HTR-8/SVneo (cell line): ENCODE data around the gene ELOVL6.
"Not testable (repeated sequence)": the region's sequence is repeated elsewhere in the genome, so short reads cannot be mapped to it uniquely, and the experiment has no call there.

Source experiments
- DNase-seq: peaks from one replicate; pipeline ENCODE4 v3.0.0; 2011; ENCODE audit warnings: low spot score, mixed read lengths; ENCODE audit not compliant: insufficient read length
- FAIRE-seq: peaks from 2 replicates; lab custom pipeline; 2011; peaks lifted over from hg19 to GRCh38; lab: Jason Lieb, UNC

Gene ELOVL6

DNA sequence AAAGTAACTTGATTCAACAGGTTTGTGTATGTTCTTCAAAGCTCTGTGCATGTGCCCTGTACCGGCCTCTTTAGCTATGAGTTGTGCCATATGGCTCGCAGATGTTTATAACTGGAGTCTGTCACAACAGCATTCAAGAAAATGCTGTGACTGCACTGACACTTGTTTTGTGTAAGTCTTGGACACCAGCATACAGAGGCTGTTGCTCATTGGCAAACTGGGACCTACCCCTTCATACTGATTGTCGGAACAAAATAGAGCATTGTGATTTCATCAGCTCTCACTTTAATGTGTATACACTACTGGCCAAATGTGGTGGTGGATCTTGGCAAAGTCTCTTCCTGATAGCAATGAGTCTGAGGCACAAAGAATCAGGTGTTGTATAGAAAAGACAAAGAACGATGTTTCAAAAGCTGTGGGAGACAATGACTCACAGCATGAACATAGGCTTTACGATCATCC, 151.8 kb downstream of the ELOVL6 start:
- no peak for DNase-seq
- FAIRE-seq: peak; percentile 16

GRCh38 chr4:110042545-110043517, 155.6 kb downstream of the ELOVL6 start:
- DNase-seq (no peak), FAIRE-seq (no peak)

DNA sequence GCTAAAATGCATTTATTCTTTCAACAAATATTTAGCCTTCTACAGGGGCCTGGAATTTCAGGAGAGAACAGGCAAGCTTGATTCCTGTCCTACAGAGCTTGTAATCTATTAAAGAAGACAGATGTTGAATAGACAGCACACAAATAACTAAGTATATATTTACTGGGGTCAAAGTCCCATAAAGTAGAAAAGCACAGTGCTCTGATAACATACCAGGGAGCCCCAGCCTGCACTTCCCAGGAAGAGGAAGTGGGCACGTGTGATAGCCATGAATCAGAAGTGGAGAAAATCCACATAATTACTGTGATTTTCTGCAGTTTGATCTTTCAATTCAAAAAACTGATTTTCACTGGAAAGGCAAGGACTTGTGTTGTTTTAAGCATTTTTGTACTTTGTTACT, 156.7 kb downstream of the ELOVL6 start:
- DNase-seq: no peak
- no peak for FAIRE-seq

DNA sequence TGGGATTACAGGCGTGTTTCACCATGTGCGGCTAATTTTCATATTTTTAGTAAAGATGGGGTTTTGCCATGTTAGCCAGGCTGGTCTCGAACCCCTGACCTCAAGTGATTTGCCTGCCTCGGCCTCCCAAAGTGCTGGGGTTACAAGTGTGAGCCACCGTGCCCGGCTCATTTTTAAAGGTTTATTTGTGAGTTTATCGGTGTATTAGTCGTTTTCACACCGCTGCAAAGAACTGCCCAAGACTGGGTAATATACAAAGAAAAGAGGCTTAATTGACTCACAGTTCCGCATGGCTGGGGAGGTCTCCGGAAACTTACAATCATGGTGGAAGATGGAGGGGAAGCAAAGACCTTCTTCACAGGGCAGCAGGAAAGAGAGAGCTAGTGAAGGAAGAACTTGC, 159.3 kb downstream of the ELOVL6 start:
- DNase-seq, FAIRE-seq: not testable (repeated sequence)

DNA sequence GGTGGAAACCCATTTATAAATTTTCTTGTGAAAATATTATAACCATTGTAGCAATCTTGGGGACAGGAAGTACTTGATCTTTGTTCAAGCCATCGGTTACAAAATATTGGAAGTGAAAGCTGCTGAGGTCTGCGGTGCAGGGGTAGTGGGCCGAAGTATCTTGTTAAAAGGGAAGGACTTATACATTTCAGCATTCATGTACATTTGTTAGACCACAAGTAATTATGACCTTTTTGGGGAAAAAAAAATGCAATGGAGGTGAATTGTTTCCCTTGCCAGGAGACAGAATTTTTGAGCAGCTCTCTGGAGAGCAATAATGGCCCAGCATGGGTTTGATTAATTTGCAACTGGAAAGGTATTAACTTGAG, 164.4 kb downstream of the ELOVL6 start:
- no peak for FAIRE-seq
- no peak for DNase-seq

- FAIRE-seq: no peak
- no peak for DNase-seq
Observed at GRCh38 chr4:110033355-110034025, 164.9 kb downstream of the ELOVL6 start.

- DNase-seq: no peak
- FAIRE-seq: no peak
Observed at GRCh38 chr4:110032603-110033002, 165.8 kb downstream of the ELOVL6 start.

DNA sequence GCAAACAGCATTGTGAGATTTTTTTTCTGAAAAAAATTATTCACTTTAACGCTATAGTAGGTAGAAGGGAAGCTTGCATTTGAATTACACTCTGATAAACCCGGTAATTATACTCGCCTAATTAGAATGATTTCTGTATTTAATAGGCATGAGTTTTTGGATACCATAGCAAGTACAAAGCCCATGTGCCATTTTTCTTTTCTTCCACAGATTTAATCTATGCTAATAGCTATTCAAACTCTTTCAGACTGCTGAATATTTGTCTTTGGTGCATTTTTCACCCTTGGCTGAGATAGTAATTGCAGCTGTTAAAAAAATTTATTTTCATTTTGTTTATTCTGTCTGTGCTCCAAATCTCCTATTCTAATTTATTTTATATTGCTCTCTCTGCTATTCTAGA, 172.7 kb downstream of the ELOVL6 start:
- no peak for DNase-seq
- FAIRE-seq: no peak

GRCh38 chr4:110025056-110025455, 173.4 kb downstream of the ELOVL6 start:
- FAIRE-seq: no peak
- DNase-seq: no peak

DNA sequence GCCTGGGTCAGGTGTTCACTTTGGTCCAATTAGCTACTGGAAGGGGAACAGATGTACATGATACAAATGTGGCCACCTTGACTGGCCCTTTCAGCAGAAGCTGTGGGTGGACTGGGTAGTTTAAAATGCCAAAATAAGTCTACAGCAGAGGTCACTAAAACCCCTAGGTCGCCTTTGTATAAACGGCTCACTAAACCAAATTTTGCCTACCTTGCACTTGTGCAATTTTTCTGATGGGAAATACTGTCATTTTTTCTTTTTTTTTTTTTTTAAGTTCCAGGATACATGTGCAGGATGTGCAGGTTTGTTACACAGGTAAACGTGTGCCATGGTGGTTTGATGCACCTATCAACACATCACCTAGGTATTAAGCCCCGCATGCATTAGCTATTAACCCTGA, 176.0 kb downstream of the ELOVL6 start:
- FAIRE-seq: no peak
- no peak for DNase-seq

DNA sequence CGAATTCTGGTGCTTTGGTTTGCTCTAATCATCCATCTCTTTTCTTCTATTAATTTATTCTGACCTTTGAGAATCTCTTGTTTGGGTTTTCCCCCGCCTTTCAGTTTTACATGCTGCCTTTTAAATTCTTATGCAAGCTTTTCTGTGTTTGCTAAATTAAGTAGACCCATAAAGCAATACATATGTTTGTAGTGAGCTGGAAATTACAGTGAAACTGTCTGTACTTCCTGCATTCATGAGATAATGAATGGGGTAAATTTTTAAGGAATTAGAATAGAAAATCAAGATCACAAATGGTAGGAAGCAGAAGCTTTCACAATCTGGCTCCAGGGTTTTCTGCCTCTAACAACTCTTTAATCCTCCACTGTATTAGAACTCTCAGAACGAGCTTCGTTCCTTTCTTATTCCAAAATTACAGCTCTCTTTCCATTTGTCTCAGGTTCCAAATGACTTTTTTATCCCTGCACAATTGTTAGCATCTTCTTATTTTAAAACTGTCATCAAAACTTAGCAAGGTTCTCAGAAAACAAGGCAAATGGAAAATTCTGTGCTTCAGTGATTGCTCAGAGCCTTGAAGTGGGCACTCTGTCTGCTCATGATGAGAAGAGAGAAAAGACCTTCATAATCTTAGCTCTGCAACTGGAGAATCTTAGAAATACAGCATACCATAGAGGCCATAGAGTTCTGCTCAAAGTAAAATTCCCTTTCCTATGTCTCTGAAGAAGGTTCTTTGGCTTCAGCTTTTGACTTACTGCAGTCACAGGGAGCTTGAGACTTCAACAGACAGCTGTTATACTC, 177.6 kb downstream of the ELOVL6 start:
- FAIRE-seq (no peak), DNase-seq (no peak)

GRCh38 chr4:110020139-110020538, 178.3 kb downstream of the ELOVL6 start:
- DNase-seq (peak; percentile 15), FAIRE-seq (no peak)

GRCh38 chr4:110019153-110019552, 179.3 kb downstream of the ELOVL6 start:
- FAIRE-seq (no peak), DNase-seq (no peak)

GRCh38 chr4:110014233-110014632, 184.2 kb downstream of the ELOVL6 start:
- FAIRE-seq (no peak), DNase-seq (no peak)

DNA sequence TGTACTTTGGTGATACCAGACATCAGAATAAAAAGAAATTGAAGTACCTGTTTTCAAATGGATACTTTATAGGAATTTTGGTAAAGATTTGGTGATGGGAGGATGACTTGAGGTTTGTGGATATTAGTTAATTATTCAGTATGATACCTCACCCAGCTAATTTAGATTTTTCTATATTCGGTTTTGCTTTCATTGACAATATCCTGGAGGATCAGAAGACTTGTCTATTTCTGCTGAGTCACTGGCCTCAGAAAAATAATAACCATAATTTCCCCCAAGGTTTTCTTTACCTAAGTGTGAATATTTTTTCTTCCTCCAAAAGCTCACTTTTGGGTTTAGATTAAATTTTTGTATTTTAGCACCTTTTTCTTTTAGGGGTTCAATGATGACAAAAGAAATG, 185.5 kb downstream of the ELOVL6 start:
- DNase-seq (no peak), FAIRE-seq (no peak)

DNA sequence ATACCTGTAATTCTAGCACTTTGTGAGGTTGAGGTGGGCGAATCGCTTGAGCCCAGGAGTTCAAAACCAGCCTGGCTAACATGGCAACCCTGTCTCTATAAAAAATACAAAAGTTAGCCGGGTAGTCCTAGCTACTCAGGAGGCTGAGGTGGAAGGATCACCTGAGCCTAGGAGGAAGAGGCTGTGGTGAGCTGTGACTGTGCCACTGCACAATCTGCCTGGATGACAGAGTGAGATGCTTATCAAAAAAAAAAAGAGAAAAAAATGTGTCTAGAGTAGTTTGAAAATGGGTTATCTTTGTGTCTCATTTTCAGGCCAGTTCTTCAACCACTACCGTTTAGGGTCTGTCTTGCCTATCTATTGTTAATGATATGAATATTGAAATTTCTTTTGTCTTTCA, 187.6 kb downstream of the ELOVL6 start:
- DNase-seq (no peak), FAIRE-seq (no peak)

DNA sequence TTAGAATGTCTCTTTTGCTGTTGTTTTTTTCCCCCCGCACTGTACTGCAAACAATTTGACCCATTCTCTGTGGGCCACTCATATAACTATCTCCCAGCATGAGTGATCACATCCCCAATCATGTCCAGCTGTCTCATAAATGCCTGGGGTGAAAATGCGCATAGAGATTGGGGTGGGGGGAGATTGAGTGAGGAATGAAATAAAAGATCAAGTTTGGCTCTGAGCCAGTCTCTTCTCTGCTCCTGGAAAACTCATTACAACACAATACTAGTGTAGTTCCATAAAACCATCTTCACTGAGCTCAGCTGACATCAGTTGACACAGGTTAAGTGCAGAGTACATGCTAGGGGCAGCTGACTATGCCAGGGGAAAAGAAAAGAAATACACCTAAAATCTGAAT, 188.9 kb downstream of the ELOVL6 start:
- DNase-seq (no peak), FAIRE-seq (no peak)

DNA sequence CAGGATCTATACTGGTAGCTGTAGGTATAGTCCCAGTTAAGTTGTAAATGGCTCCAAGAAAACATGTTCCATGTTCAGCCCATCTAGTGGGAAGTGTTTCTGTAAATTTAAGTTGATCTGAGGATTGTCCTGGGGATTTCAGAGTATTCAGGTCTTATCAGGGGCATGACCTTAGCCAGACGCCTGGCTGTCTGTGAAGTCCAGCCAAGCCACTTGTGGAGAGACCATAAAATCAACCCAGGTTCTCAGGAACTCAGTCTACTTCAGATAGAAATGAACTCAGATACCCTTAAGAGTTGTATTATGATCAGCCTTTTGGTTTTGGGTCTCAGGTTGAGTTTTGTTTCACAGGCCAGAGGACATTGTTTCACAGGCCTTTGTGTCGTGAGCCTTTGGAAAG, 189.9 kb downstream of the ELOVL6 start:
- no peak for FAIRE-seq

DNA sequence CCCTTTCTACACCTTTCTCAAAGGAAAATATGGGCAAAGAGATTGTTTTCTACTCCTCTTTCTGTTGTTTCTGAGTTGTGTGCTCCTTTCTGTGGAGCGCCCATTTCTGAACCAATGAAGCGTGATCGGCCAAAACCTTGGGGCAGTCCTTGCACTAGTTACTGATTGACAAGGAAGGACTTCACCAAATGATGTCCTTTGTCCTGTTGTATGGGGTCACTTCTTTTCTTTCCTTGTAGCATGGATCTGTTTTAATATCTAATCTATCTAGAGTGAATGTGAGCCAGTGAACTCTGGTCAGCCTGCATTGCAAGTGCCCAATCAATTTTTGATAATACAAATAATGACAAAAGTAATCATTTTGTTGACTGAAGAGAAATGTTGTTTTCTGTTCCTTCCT, 191.2 kb downstream of the ELOVL6 start:
- DNase-seq (no peak), FAIRE-seq (no peak)

More for the DNA sequence above, 189.9 kb downstream of the ELOVL6 start:
- no peak for DNase-seq

DNA sequence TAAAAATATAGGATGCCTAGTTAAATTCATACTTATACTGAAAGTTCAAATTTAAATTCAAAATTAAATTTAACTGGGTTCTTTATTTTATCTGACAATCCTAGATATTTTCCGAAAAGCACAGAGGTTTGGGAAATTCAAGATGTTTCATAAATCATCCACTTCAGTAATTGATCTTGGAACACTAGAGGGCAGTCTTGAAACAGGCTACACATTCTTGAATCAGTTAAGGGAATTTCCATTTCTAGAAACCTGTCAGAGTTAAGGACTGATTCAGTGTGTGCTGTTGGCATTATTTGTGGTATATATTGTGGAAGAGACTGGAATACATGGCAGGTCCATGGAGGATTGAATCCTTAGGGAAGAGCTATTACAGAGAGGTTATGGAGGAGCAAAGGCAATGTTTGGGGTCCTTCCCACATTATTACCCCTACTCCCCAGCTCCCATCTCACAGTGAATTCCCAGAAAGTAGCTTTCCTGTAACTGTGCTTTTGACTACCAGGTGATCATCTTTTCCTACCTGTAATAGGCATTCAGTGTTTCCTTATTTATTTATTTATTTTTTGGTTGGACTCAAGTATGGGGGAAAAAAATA, 192.9 kb downstream of the ELOVL6 start:
- DNase-seq: peak; percentile 62
- no peak for FAIRE-seq
